Uterus (tissue), 4 donors: Measurements from ENCODE around the gene DGKD. TPM values are rescaled to one million over a fixed set of nuclear protein-coding genes. Genes with fewer than 3 reads are reported as not detected.

Experiments used
- DNase-seq, 2 donors: peaks; one replicate each; pipeline ENCODE4 v3.0.0-alpha.2; 2019 to 2020
- H3K27ac ChIP-seq, 2 donors: fragments of 200-600 bp; sonication (generic); 1 replicate in 1 of 2; 2 replicates in 1 of 2; pipeline ENCODE4 v1.5.1; 2016 to 2018
- H3K27me3 ChIP-seq, 2 donors: fragments of 200-600 bp; sonication (generic); one replicate each; pipeline ENCODE4 v1.5.1; 2018 to 2019; ENCODE audit warnings: control low read depth in 1 of 2
- H3K36me3 ChIP-seq, 2 donors: fragments of 200-600 bp; sonication (generic); one replicate each; pipeline ENCODE4 v1.5.1; 2019; ENCODE audit warnings: control low read depth in 1 of 2
- H3K4me1 ChIP-seq, 2 donors: fragments of 200-600 bp; sonication (generic); one replicate each; pipeline ENCODE4 v1.5.1; 2018 to 2019; ENCODE audit warnings: control low read depth in 1 of 2
- H3K4me3 ChIP-seq, 2 donors: fragments of 200-600 bp; sonication (generic); 1 replicate in 1 of 2; 2 replicates in 1 of 2; pipeline ENCODE4 v1.5.1; 2018 to 2019; ENCODE audit warnings: mild to moderate bottlenecking in 1 of 2
- H3K9me3 ChIP-seq, 2 donors: fragments of 200-600 bp; sonication (generic); one replicate each; pipeline ENCODE4 v1.5.1; 2019; ENCODE audit warnings: control low read depth in 1 of 2
- CTCF ChIP-seq, 4 experiments: fragments of 200-600 bp in 2 of 4; fragments of 450-650 bp in 2 of 4; sonication (generic) in 2 of 4; IDR thresholded peaks; one replicate each; pipeline ENCODE4 v1.5.1; 2016 to 2019; ENCODE audit warnings: antibody characterized with exemption in 4 of 4, mild to moderate bottlenecking in 2 of 4, moderate library complexity in 1 of 4
- POLR2A ChIP-seq, 2 donors: fragments of 450-650 bp; IDR thresholded peaks; one replicate each; pipeline ENCODE4 v1.6.1; 2016; ENCODE audit warnings: antibody characterized with exemption in 2 of 2, mild to moderate bottlenecking in 1 of 2, moderate library complexity in 1 of 2
- intact Hi-C: fragments of 100-400 bp; cut with DNase I; formaldehyde crosslinking; loops from one replicate; pipeline ENCODE4 v1.15.1; 2023; ENCODE audit warnings: low total_unique reads
- total RNA-seq, 4 donors: library from RNA; depleted of rRNA in 3 of 4; stranded (reverse); fragments of >200 nt in 3 of 4; gene quantifications; one replicate each; pipeline versions ENCODE4 v1.1.0 to v1.2.4, GENCODE V29; 2014 to 2023
- donor health status: DM: yes; HTN: yes; CAD: no.

The DGKD gene
- total RNA-seq, 4 donors from 2014 or later, result 5.0 to 46.1 (median 28.0) TPM

- TF ChIP-seq POLR2A (IDR thresholded peaks at IDR 0.05) (no peak), CTCF (IDR thresholded peaks at IDR 0.05) (no peak)
- peaks cover 6 to 7% of the 10 kb centered on the region in 2 donors for H3K4me1 ChIP-seq
- no peaks in the 10 kb centered on the region for H3K9me3 ChIP-seq
- intact Hi-C loops, result loop anchor here (5.0 to 10.0 kb wide), 2 partner anchors 87 to 750 kb away; no protein-coding TSS in a partner anchor
- H3K27me3 ChIP-seq, result no peaks in the 10 kb centered on the region
- peak overlapping the region in 1 of 2 donors; percentile 58 for H3K27ac ChIP-seq
- H3K36me3 ChIP-seq, result no peaks in the 10 kb centered on the region
- H3K4me3 ChIP-seq, result peak overlapping the region; percentile 31 to 69
- no peak for DNase-seq
These were observed 779 bp downstream of the DGKD start for GRCh38 chr2:233354971-233355574.

- Histone ChIP-seq H3K4me3 (no peak overlapping the region), H3K27me3 (no peaks in the 10 kb centered on the region), H3K9me3 (no peaks in the 10 kb centered on the region), H3K4me1 (peaks cover 6 to 7% of the 10 kb centered on the region in 2 donors), H3K27ac (no peak overlapping the region), H3K36me3 (no peaks in the 10 kb centered on the region)
- intact Hi-C loops, result loop anchor here (5.0 to 10.0 kb wide), 2 partner anchors 86 to 751 kb away; no protein-coding TSS in a partner anchor
- no peak for DNase-seq
- TF ChIP-seq CTCF (IDR thresholded peaks at IDR 0.05) (no peak), POLR2A (IDR thresholded peaks at IDR 0.05) (no peak)
These were observed 1.6 kb downstream of the DGKD start for GRCh38 chr2:233355916-233356315.

- Histone ChIP-seq H3K27me3 (no peaks in the 10 kb centered on the region), H3K9me3 (no peaks in the 10 kb centered on the region), H3K4me1 (peaks cover 6 to 7% of the 10 kb centered on the region in 2 donors), H3K4me3 (no peak overlapping the region), H3K27ac (no peak overlapping the region), H3K36me3 (no peaks in the 10 kb centered on the region)
- no peak for TF ChIP-seq POLR2A (IDR thresholded peaks at IDR 0.05)
- TF ChIP-seq CTCF (IDR thresholded peaks at IDR 0.05), result no peak
- intact Hi-C loops, result loop anchor here (5.0 to 10.0 kb wide), 2 partner anchors 86 to 752 kb away; no protein-coding TSS in a partner anchor
- no peak for DNase-seq
These were observed 2.4 kb downstream of the DGKD start for GRCh38 chr2:233356546-233357308.

GRCh38 chr2:233358335-233358734 lies 4.0 kb downstream of the DGKD start:
- H3K36me3 ChIP-seq, result no peaks in the 10 kb centered on the region
- no peaks in the 10 kb centered on the region for H3K9me3 ChIP-seq
- H3K27me3 ChIP-seq, result no peaks in the 10 kb centered on the region
- intact Hi-C loops, result loop anchor here (5.0 to 10.0 kb wide), 2 partner anchors 84 to 754 kb away; no protein-coding TSS in a partner anchor
- no peak for DNase-seq
- TF ChIP-seq CTCF (IDR thresholded peaks at IDR 0.05) (no peak), POLR2A (IDR thresholded peaks at IDR 0.05) (no peak)
- no peak overlapping the region for H3K27ac ChIP-seq
- H3K4me1 ChIP-seq, result peaks cover 6 to 7% of the 10 kb centered on the region in 2 donors
- H3K4me3 ChIP-seq, result no peak overlapping the region

GRCh38 chr2:233358947-233359346 lies 4.7 kb downstream of the DGKD start:
- no peak for DNase-seq
- H3K9me3 ChIP-seq, result no peaks in the 10 kb centered on the region
- peaks cover 6 to 7% of the 10 kb centered on the region in 2 donors for H3K4me1 ChIP-seq
- no peak for TF ChIP-seq CTCF (IDR thresholded peaks at IDR 0.05)
- no peak for TF ChIP-seq POLR2A (IDR thresholded peaks at IDR 0.05)
- no peaks in the 10 kb centered on the region for H3K27me3 ChIP-seq
- no peak overlapping the region for H3K4me3 ChIP-seq
- no peaks in the 10 kb centered on the region for H3K36me3 ChIP-seq
- intact Hi-C loops, result loop anchor here (5.0 to 10.0 kb wide), 2 partner anchors 83 to 754 kb away; no protein-coding TSS in a partner anchor
- no peak overlapping the region for H3K27ac ChIP-seq
